AG04450 (cell line): ENCODE results near the gene ABL2. TPM values are rescaled to one million over a fixed set of nuclear protein-coding genes. Genes with fewer than 3 reads are reported as not detected.

Experiments used
- CTCF ChIA-PET: fragments of 300-600, 350-600 bp; formaldehyde crosslinking; extraction: SDS; loops from one replicate; lab custom pipeline; 2022; ENCODE audit warnings: antibody characterized with exemption, inconsistent platforms; lab: Charles Lee
- POLR2A ChIA-PET: fragments of 350-600 bp; formaldehyde crosslinking; extraction: SDS; loops from one replicate; lab custom pipeline; 2021; ENCODE audit warnings: antibody characterized with exemption, inconsistent platforms; lab: Yijun Ruan, JAX
- DNase-seq: peaks from one replicate; pipeline ENCODE4 v3.0.0-alpha.2; 2011; ENCODE audit warnings: low read depth, low spot score
- H3K27ac ChIP-seq: one replicate; pipeline ENCODE4 v1.5.1; 2012; ENCODE audit warnings: low read depth, low read length, control low read depth
- H3K27me3 ChIP-seq: one replicate; pipeline ENCODE4 v1.6.0; 2012; ENCODE audit warnings: low read length; ENCODE audit not compliant: control insufficient read depth, insufficient read depth
- H3K4me3 ChIP-seq: 2 replicates; pipeline ENCODE4 v1.5.1; 2011; ENCODE audit warnings: mild to moderate bottlenecking, low read depth, low read length, control low read depth
- H3K9me3 ChIP-seq: 2 replicates; pipeline ENCODE4 v1.5.1; 2012; ENCODE audit warnings: low read length; ENCODE audit not compliant: control insufficient read depth, insufficient read depth
- CTCF ChIP-seq: IDR thresholded peaks from 2 replicates; pipeline ENCODE4 v1.5.1; 2011; ENCODE audit warnings: low read depth, low read length, control low read depth, inconsistent platforms
- polyA plus RNA-seq: library from polyadenylated mRNA; depleted of rRNA; stranded (reverse); fragments of >200 nt; gene quantifications from 2 replicates; pipeline ENCODE4 v1.2.3, GENCODE V29; 2011

The ABL2 gene
- polyA plus RNA-seq, 1 experiment: 13.9 TPM

DNA sequence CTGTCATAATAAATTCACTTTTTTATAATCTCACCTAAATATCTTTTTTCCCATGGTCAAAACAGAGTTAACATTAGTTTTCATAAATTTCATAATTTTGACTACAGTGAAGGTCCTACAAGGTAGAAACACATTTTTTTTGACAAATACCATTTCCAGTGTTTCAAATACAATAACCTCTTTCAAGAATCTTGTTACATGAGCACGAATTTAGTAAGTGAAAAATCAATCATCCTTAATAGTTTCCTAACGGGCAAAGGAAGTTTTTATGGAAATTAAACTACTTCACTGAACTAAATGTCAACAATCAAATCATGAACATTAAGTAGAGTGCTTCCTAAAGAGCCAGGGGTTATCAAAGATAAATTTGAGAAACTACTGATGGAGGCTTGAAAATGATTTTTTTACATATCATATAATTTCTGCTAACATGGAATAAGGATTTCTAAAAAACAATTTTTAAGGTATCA lies 35.4 kb downstream of the ABL2 start:
- Histone ChIP-seq H3K4me3 (no peak overlapping the region), H3K27ac (no peak overlapping the region), H3K9me3 (no peaks in the 10 kb centered on the region), H3K27me3 (no peaks in the 10 kb centered on the region)
- TF ChIP-seq CTCF: no peak
- POLR2A ChIA-PET: no interaction called here
- no peak for DNase-seq
- CTCF ChIA-PET: interaction anchor here (0.7 to 2.4 kb wide), 10 partner anchors 11 to 89 kb away, joined by 3 to 13 read pairs (median 4); no protein-coding TSS in a partner anchor

GRCh38 chr1:179190861-179191260 lies 38.6 kb downstream of the ABL2 start:
- TF ChIP-seq CTCF: no peak
- ChIA-PET CTCF (interaction anchor here (0.7 kb wide), 1 partner anchor 49 kb away, joined by 6 read pairs; no protein-coding TSS in a partner anchor), POLR2A (interaction anchor here (0.7 kb wide), 1 partner anchor 152 kb away, joined by 4 read pairs; no protein-coding TSS in a partner anchor)
- Histone ChIP-seq H3K27ac (no peak overlapping the region), H3K4me3 (no peak overlapping the region), H3K27me3 (no peaks in the 10 kb centered on the region), H3K9me3 (no peaks in the 10 kb centered on the region)
- DNase-seq: no peak

GRCh38 chr1:179187735-179188471 lies 41.6 kb downstream of the ABL2 start:
- ChIA-PET POLR2A (no interaction called here), CTCF (no interaction called here)
- H3K4me3 ChIP-seq: no peak overlapping the region
- no peak for TF ChIP-seq CTCF
- no peak overlapping the region for H3K27ac ChIP-seq
- no peaks in the 10 kb centered on the region for H3K27me3 ChIP-seq
- DNase-seq: no peak
- no peaks in the 10 kb centered on the region for H3K9me3 ChIP-seq

GRCh38 chr1:179187043-179187442 lies 42.4 kb downstream of the ABL2 start:
- H3K9me3 ChIP-seq: no peaks in the 10 kb centered on the region
- no peaks in the 10 kb centered on the region for H3K27me3 ChIP-seq
- no peak for TF ChIP-seq CTCF
- H3K4me3 ChIP-seq: no peak overlapping the region
- H3K27ac ChIP-seq: no peak overlapping the region
- ChIA-PET POLR2A (no interaction called here), CTCF (no interaction called here)
- no peak for DNase-seq

GRCh38 chr1:179184403-179184802 lies 45.1 kb downstream of the ABL2 start:
- CTCF ChIA-PET: interaction anchor here (4.8 kb wide), 1 partner anchor 63 kb away, joined by 33 read pairs; no protein-coding TSS in a partner anchor

More at GRCh38 chr1:179184403-179184802, 45.1 kb downstream of the ABL2 start:
- no peak for TF ChIP-seq CTCF
- POLR2A ChIA-PET: no interaction called here
- Histone ChIP-seq H3K9me3 (no peaks in the 10 kb centered on the region), H3K27me3 (no peaks in the 10 kb centered on the region), H3K4me3 (no peak overlapping the region), H3K27ac (no peak overlapping the region)
- no peak for DNase-seq
